SK-N-SH treated with all-trans-retinoic acid at 6 μM for 48 hours (cell line): ENCODE results near the gene PLEKHJ1.

Experiments used
- ATAC-seq: fragments of 200-7000 bp; cut with Tn5 transposase; 3 replicates; pipeline ENCODE4 v1.9.1; 2020; ENCODE audit warnings: mild to moderate bottlenecking, moderate library complexity
- BACH2 ChIP-seq: fragments of 250-450 bp; sonication (Bioruptor Pico); IDR thresholded peaks from 2 replicates; pipeline ENCODE4 v1.9.0; 2021; ENCODE audit warnings: mild to moderate bottlenecking, borderline replicate concordance
- CREB5 ChIP-seq: fragments of 250-450 bp; sonication (Bioruptor Pico); IDR thresholded peaks from 2 replicates; pipeline ENCODE4 v1.5.1; 2020; ENCODE audit warnings: low read depth, mild to moderate bottlenecking, moderate library complexity
- CSRNP3 ChIP-seq: fragments of 250-450 bp; sonication (Bioruptor Pico); IDR thresholded peaks from 2 replicates; pipeline ENCODE4 v1.5.1; 2021; ENCODE audit warnings: mild to moderate bottlenecking, moderate library complexity
- ESRRG ChIP-seq: fragments of 250-450 bp; sonication (Bioruptor Pico); IDR thresholded peaks from 2 replicates; pipeline ENCODE4 v1.6.1; 2021; ENCODE audit warnings: mild to moderate bottlenecking
- GLIS3 ChIP-seq: fragments of 250-450 bp; sonication (Bioruptor Pico); IDR thresholded peaks from 2 replicates; pipeline ENCODE4 v1.5.0; 2020; ENCODE audit warnings: mild to moderate bottlenecking, moderate library complexity
- ISL1 ChIP-seq: fragments of 250-450 bp; sonication (Bioruptor Pico); IDR thresholded peaks from 2 replicates; pipeline ENCODE4 v2.1.2; 2022; ENCODE audit warnings: mild to moderate bottlenecking, moderate library complexity
- POU6F1 ChIP-seq: fragments of 250-450 bp; sonication (Bioruptor Pico); IDR thresholded peaks from 2 replicates; pipeline ENCODE4 v1.8.0; 2021; ENCODE audit warnings: low read depth, mild to moderate bottlenecking, moderate library complexity, borderline replicate concordance
- PPARA ChIP-seq: fragments of 250-450 bp; sonication (Bioruptor Pico); IDR thresholded peaks from 2 replicates; pipeline ENCODE4 v1.5.0; 2020; ENCODE audit warnings: mild to moderate bottlenecking, borderline replicate concordance
- RARB ChIP-seq: fragments of 250-450 bp; sonication (Bioruptor Pico); IDR thresholded peaks from 2 replicates; pipeline ENCODE4 v1.8.0; 2021; ENCODE audit warnings: mild to moderate bottlenecking, moderate library complexity
- TOX ChIP-seq: fragments of 250-450 bp; sonication (Bioruptor Pico); IDR thresholded peaks from 2 replicates; pipeline ENCODE4 v1.8.0; 2021; ENCODE audit warnings: mild to moderate bottlenecking, moderate library complexity, borderline replicate concordance
- TSHZ2 ChIP-seq: fragments of 250-450 bp; sonication (Bioruptor Pico); IDR thresholded peaks from 2 replicates; pipeline ENCODE4 v1.5.0; 2020; ENCODE audit warnings: mild to moderate bottlenecking, moderate library complexity
- ZFP3 ChIP-seq: fragments of 250-450 bp; sonication (Bioruptor Pico); IDR thresholded peaks from 2 replicates; pipeline ENCODE4 v1.5.0; 2020; ENCODE audit warnings: mild to moderate bottlenecking, moderate library complexity
- ZFP30 ChIP-seq: fragments of 450-650 bp; formaldehyde crosslinking; IDR thresholded peaks from 2 replicates; pipeline ENCODE4 v1.5.0; 2022; ENCODE audit warnings: mild to moderate bottlenecking, moderate library complexity
- ZNF70 ChIP-seq: fragments of 450-650 bp; formaldehyde crosslinking; IDR thresholded peaks from 2 replicates; pipeline ENCODE4 v1.5.0; 2020; ENCODE audit warnings: mild to moderate bottlenecking, moderate library complexity

The PLEKHJ1 gene

GRCh38 chr19:2236314-2237050, at the start of gene PLEKHJ1, which contains the start of gene SF3A2:
Gene PLEKHJ1 (minus strand): TSS chr19:2236329. CDS start chr19:2236248, 81 bp downstream.
Gene SF3A2 (plus strand): TSS chr19:2236824. CDS start chr19:2243419, 6,595 bp downstream.
- peak; percentile 74 for ATAC-seq
- TF ChIP-seq ZFP30 (no peak), ZNF70 (CRISPR knock-in tag) (0 out of 2 replicates have a peak, but pooled peaks have one; percentile 15)

GRCh38 chr19:2283835-2284507, 47.8 kb upstream of the PLEKHJ1 start:
- ATAC-seq, result no peak
- TF ChIP-seq ISL1 (no peak), RARB (CRISPR knock-in tag) (no peak), ZFP3 (CRISPR knock-in tag) (no peak), ESRRG (CRISPR knock-in tag) (no peak), POU6F1 (CRISPR knock-in tag) (no peak), CREB5 (CRISPR knock-in tag) (no peak), TOX (CRISPR knock-in tag) (no peak), GLIS3 (no peak), ZFP30 (no peak), PPARA (CRISPR knock-in tag) (no peak), TSHZ2 (CRISPR knock-in tag) (no peak), CSRNP3 (no peak), BACH2 (CRISPR knock-in tag) (no peak)

GRCh38 chr19:2282862-2283237, 46.7 kb upstream of the PLEKHJ1 start:
- ATAC-seq, result no peak
- no peak for TF ChIP-seq GLIS3

GRCh38 chr19:2282062-2282861, 46.1 kb upstream of the PLEKHJ1 start, which contains the start of gene PEAK3:
Gene PEAK3 (minus strand): TSS chr19:2282175. CDS start chr19:2280931, 1,244 bp downstream.
- peak; percentile 76 for ATAC-seq
- TF ChIP-seq ZNF70 (CRISPR knock-in tag) (no peak), TOX (CRISPR knock-in tag) (no peak)

GRCh38 chr19:2281265-2282061, 45.3 kb upstream of the PLEKHJ1 start:
- ATAC-seq, result peak; percentile 24
